ENCODE results near the gene EVI2B.

DNA sequence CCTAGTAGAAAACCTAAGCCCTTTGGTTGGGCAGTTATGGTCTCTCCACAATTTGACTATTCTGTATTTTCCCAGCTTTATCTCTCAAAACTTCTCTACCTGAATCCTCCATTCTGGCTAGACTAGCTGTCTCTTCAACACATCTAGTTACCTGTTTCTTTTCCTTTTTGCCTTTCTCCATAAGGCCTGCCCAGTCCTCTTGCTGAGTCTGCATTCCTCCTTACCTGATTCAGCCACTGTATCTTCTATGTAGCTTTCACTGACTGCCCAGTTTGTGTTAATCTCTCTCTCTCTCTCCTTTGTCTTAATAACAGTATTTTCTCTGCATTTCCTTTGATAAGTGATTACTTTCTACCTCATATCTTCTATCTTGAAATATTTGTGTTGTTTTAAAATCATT, 9.7 kb upstream of the EVI2B start:
- TF ChIP-seq EZH2 (IDR thresholded peaks at IDR 0.05; ENCODE audit: insufficient read depth, poor library complexity, severe bottlenecking) (no peak), EZH2phosphoT487 (IDR thresholded peaks at IDR 0.05; ENCODE audit: insufficient read depth, low read depth) (no peak)

All from GM23248 (cell line).